T-helper 17 cell (primary cell): Measurements from ENCODE around the gene NPHP1. TPM values are rescaled to one million over a fixed set of nuclear protein-coding genes. Genes with fewer than 3 reads are reported as not detected.
A peak's percentile ranks its signal among the peaks of the same experiment; 100 is the strongest.

Source experiments
- ATAC-seq: fragments of 150-1000 bp; cut with Tn5 transposase; 2 replicates; pipeline ENCODE4 v1.10.0; 2021; ENCODE audit warnings: mild to moderate bottlenecking, moderate library complexity
- DNase-seq, 3 donors: peaks; one replicate each; pipeline versions ENCODE4 v3.0.0 to v3.0.0-alpha.2; 2020 to 2021
- H3K9me3 ChIP-seq: one replicate; pipeline ENCODE4 v1.7.0; 2013; ENCODE audit warnings: low read length, mild to moderate bottlenecking; ENCODE audit not compliant: control insufficient read depth, poor library complexity, severe bottlenecking
- H3K27ac Mint-ChIP-seq: one replicate; pipeline ENCODE4 v1.8.0; 2022; ENCODE audit warnings: mild to moderate bottlenecking, moderate library complexity, mixed read lengths
- H3K27me3 Mint-ChIP-seq: one replicate; pipeline ENCODE4 v1.8.0; 2022; ENCODE audit warnings: mixed read lengths
- H3K36me3 Mint-ChIP-seq: one replicate; pipeline ENCODE4 v1.8.0; 2022; ENCODE audit warnings: low read depth, mixed read lengths
- H3K4me1 Mint-ChIP-seq: one replicate; pipeline ENCODE4 v1.8.0; 2022; ENCODE audit warnings: mild to moderate bottlenecking, mixed read lengths
- H3K4me3 Mint-ChIP-seq: one replicate; pipeline ENCODE4 v1.8.0; 2022; ENCODE audit warnings: mild to moderate bottlenecking, moderate library complexity, mixed read lengths
- total RNA-seq, 4 donors: library from RNA in 2 of 4; stranded (reverse) in 2 of 4; gene quantifications; one replicate each; pipeline ENCODE4 v1.2.3 and lab custom pipeline; 2022 to 2026

The NPHP1 gene
- total RNA-seq, 2 donors from 2014 or later = 0.16 to 1.4 TPM

- Mint-ChIP-seq H3K27ac (no peak overlapping the region), H3K36me3 (peaks cover 5% of the 10 kb centered on the region), H3K4me1 (no peaks in the 10 kb centered on the region), H3K27me3 (peaks cover 6% of the 10 kb centered on the region), H3K4me3 (no peak overlapping the region)
- DNase-seq = no peak
- no peaks in the 10 kb centered on the region for H3K9me3 ChIP-seq
- ATAC-seq = no peak
Observed at GRCh38 chr2:110134025-110134424, 70.8 kb downstream of the NPHP1 start.

- Mint-ChIP-seq H3K36me3 (peaks cover 5% of the 10 kb centered on the region), H3K27me3 (peaks cover 10% of the 10 kb centered on the region), H3K27ac (no peak overlapping the region), H3K4me3 (no peak overlapping the region), H3K4me1 (no peaks in the 10 kb centered on the region)
- no peak for ATAC-seq
- DNase-seq = no peak
- no peaks in the 10 kb centered on the region for H3K9me3 ChIP-seq
Observed at GRCh38 chr2:110131166-110131565, 73.6 kb downstream of the NPHP1 start.

DNA sequence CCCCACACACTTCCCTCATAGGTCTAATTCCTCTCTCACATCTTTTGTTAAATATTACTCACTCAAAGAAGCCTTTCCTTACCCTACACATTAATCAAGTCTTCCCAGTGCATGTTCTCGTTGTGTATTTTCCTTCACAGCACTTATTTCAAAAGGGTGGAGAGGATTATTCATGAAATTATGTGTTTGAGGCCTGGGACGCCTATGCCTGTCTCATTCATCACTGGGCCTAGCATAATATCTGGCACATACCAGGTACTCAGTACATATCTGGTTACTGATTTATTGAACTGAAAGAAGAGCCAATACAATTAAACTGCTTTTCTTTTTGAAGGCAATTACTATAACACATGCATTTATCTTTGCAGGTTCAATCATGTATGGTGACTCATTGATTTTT lies 74.1 kb downstream of the NPHP1 start:
- DNase-seq = no peak
- Mint-ChIP-seq H3K27ac (no peak overlapping the region), H3K27me3 (peaks cover 10% of the 10 kb centered on the region), H3K36me3 (peaks cover 5% of the 10 kb centered on the region), H3K4me3 (no peak overlapping the region), H3K4me1 (no peaks in the 10 kb centered on the region)
- H3K9me3 ChIP-seq = no peaks in the 10 kb centered on the region
- no peak for ATAC-seq

DNA sequence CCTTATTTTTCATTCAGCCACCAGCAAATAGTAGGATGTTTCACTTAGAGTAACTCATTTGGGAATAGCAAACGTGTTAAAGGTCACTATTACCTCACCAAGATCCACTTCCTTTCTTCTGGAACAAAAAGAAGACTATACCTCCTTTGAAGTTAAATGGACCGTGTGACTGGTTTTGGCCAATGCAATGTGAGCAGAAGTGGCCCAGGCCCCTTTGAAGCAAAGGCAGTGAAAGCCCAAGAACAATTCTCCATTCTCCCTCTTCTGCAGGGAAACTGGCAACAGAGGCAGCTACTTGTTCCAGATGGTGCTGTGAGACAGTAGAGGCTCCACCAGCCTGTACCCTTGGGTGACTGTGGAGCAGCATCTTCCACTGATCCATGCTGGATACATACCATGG lies 77.9 kb downstream of the NPHP1 start:
- Mint-ChIP-seq H3K36me3 (peaks cover 5% of the 10 kb centered on the region), H3K27ac (no peak overlapping the region), H3K4me1 (no peaks in the 10 kb centered on the region), H3K4me3 (no peak overlapping the region), H3K27me3 (peaks cover 10% of the 10 kb centered on the region)
- no peak for DNase-seq
- no peak for ATAC-seq
- no peaks in the 10 kb centered on the region for H3K9me3 ChIP-seq

DNA sequence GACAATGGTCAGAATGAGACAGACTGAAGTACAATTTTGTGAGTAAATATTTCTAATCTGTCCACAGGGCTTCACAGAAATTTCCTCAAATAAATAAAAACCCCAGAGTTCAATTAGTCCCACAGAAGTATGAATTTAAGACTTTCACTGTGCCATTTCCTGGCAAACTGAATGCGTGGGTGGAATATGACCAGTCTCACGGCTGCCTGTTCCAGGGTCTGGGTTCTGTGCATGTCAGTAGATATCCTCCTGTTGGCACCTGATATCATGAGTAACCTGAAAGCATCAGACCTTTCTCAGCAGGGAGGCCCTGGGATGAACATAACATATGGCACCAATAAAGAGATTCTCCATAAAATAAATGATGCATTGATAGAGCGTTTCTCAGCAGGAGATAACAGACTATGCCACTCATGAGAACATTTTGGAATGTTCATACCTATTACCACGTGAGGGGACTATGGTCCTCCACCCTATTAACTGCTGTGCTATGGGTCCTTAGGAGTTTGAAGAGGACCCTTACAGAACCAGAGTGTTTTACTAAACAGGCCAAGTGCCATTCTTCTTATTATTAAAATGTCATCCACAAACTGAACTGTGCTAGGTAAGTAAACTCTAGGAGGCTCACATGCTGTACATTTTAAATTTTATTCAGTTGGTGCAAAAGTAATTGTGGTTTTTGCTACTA lies 78.6 kb downstream of the NPHP1 start:
- H3K27ac Mint-ChIP-seq = no peak overlapping the region
- H3K9me3 ChIP-seq = no peaks in the 10 kb centered on the region
- H3K4me1 Mint-ChIP-seq = no peaks in the 10 kb centered on the region
- H3K36me3 Mint-ChIP-seq = peaks cover 5% of the 10 kb centered on the region
- no peak overlapping the region for H3K4me3 Mint-ChIP-seq
- H3K27me3 Mint-ChIP-seq = peaks cover 10% of the 10 kb centered on the region
- no peak for ATAC-seq
- no peak for DNase-seq

GRCh38 chr2:110124939-110125691 lies 79.7 kb downstream of the NPHP1 start:
- no peak overlapping the region for H3K27ac Mint-ChIP-seq
- no peaks in the 10 kb centered on the region for H3K36me3 Mint-ChIP-seq
- H3K9me3 ChIP-seq = no peaks in the 10 kb centered on the region
- no peaks in the 10 kb centered on the region for H3K4me1 Mint-ChIP-seq
- peaks cover 10% of the 10 kb centered on the region for H3K27me3 Mint-ChIP-seq
- no peak overlapping the region for H3K4me3 Mint-ChIP-seq
- ATAC-seq (no peak), DNase-seq (no peak)

- H3K9me3 ChIP-seq = no peaks in the 10 kb centered on the region
- ATAC-seq (no peak), DNase-seq (no peak)
- peaks cover 19% of the 10 kb centered on the region for H3K27me3 Mint-ChIP-seq
- H3K36me3 Mint-ChIP-seq = no peaks in the 10 kb centered on the region
- no peak overlapping the region for H3K4me3 Mint-ChIP-seq
- H3K27ac Mint-ChIP-seq = no peak overlapping the region
- H3K4me1 Mint-ChIP-seq = no peaks in the 10 kb centered on the region
Observed at GRCh38 chr2:110124038-110124825, 80.6 kb downstream of the NPHP1 start.

GRCh38 chr2:110121592-110121991 lies 83.2 kb downstream of the NPHP1 start:
- H3K27me3 Mint-ChIP-seq = peaks cover 41% of the 10 kb centered on the region
- no peaks in the 10 kb centered on the region for H3K9me3 ChIP-seq
- no peaks in the 10 kb centered on the region for H3K36me3 Mint-ChIP-seq
- DNase-seq (no peak), ATAC-seq (no peak)
- no peak overlapping the region for H3K4me3 Mint-ChIP-seq
- H3K4me1 Mint-ChIP-seq = no peaks in the 10 kb centered on the region
- no peak overlapping the region for H3K27ac Mint-ChIP-seq

DNA sequence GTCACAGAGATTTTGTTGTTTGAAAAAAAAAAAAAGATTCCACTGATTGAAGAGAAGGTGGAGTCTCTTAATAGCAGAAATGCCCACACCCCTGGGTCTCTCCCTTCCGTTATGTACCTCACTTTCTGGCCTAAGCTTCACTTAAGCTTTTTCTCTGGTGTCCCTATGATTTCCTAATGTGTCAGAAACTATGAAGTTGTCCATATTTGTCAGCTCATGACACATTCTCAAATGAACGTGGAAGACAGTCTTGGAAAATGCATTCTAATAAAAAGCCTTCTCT lies 83.8 kb downstream of the NPHP1 start:
- no peaks in the 10 kb centered on the region for H3K9me3 ChIP-seq
- ATAC-seq = no peak
- Mint-ChIP-seq H3K27ac (no peak overlapping the region), H3K36me3 (no peaks in the 10 kb centered on the region), H3K4me1 (no peaks in the 10 kb centered on the region), H3K4me3 (no peak overlapping the region), H3K27me3 (peaks cover 47% of the 10 kb centered on the region)
- no peak for DNase-seq

DNA sequence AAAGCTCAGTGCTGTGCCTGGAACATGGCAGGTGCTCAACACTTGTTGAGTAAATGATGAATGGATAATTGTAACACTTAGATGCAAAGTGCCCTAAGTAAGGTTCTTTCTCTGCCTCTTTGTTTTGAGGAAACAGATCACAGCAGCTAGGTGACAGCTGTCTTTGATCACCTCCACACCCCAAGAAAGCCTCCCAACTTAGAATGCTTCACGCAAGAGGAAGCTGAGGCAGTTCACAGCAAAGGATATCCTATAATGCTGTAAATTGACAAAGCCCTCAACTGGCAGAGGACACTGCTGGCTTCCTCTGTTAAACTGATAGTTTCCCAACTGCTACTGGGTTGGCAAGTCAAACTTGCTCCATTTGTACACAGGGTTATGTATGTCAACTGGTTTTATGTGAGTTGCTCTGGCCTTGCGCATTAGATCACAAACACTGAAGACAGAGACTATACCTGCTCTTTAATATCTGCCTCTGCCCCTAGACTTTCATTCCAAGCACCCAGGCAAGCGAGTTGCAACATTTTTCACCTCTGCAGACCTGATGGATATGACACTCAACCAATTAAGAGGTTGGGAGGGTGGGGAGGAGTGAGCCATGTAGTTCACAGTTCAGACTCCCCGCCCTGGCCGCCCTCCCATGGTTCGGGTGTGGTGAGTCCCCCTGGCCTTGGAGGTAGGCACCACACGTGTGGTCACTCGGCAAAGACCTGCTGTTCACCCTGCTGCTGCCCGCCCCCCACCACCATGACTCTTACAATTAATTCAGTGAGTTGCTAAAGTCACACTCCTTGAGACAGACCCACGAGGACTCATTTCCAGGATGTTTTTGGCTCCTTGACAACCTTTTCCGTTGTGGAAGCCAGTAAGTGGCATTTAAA lies 84.4 kb downstream of the NPHP1 start:
- no peaks in the 10 kb centered on the region for H3K9me3 ChIP-seq
- Mint-ChIP-seq H3K4me1 (no peaks in the 10 kb centered on the region), H3K27ac (no peak overlapping the region), H3K36me3 (no peaks in the 10 kb centered on the region), H3K27me3 (peaks cover 50% of the 10 kb centered on the region), H3K4me3 (no peak overlapping the region)
- DNase-seq (no peak), ATAC-seq (no peak)

- Mint-ChIP-seq H3K27ac (no peak overlapping the region), H3K4me1 (no peaks in the 10 kb centered on the region), H3K27me3 (peaks cover 73% of the 10 kb centered on the region), H3K4me3 (no peak overlapping the region), H3K36me3 (no peaks in the 10 kb centered on the region)
- no peaks in the 10 kb centered on the region for H3K9me3 ChIP-seq
- ATAC-seq (no peak), DNase-seq (no peak)
Observed at GRCh38 chr2:110116033-110116710, 88.6 kb downstream of the NPHP1 start.

DNA sequence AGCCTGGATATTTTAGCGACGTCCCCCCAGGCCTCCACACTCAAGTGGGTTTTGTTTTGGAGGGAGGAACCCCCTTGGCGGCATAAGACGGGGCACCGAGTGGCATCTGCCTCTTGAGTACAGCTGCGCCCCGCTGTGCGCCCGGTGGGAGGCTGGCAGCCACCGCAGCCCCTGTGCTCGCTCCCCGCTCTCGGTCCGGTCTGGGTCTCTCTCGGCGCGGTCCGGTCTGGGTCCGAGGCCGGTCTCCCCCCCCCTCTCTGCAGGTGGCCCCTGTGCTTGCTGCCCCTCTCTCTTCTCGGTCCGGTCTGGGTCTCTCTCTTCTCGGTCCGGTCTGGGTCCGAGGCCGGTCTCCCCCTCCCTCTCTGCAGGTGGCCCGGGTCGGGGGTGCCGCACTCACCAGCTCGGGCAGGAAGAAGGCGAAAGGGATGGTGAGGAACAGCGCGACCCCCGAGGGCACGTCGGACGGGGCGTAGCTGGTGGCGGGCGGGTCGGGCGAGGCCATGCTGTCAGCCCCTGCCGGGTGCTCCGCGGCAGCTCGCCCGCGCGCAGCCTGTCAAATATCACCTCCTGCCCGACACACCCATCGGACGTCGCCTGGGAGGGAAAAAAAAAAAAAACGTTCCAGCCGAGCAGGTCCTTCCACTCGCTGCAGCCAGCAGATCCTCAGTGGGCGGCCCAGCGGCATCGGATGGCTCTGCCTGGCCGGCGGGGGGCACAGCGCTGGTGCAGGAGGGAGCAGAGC lies 89.4 kb downstream of the NPHP1 start, which contains the start of gene MALL:
MALL (minus strand) TSS at position 532 of the 742 bp plus-strand sequence; CDS start at position 502, 30 bp downstream.
- peak within 1 kb of the TSS; percentile 37 for H3K4me3 Mint-ChIP-seq
- no peak within 1 kb of the TSS for H3K27ac Mint-ChIP-seq
- H3K36me3 Mint-ChIP-seq = no peaks in the 10 kb centered on the region
- ATAC-seq (no peak), DNase-seq (no peak)
- H3K27me3 Mint-ChIP-seq = peaks cover 74% of the 10 kb centered on the region
- no peaks in the 10 kb centered on the region for H3K9me3 ChIP-seq
- H3K4me1 Mint-ChIP-seq = no peaks in the 10 kb centered on the region
